Epidermal melanocyte (primary cell): ENCODE data around the gene FGD3.

Experiments
- DNase-seq: peaks from one replicate; pipeline ENCODE4 v3.0.0; 2011; ENCODE audit warnings: low spot score; ENCODE audit not compliant: insufficient read length

FGD3 gene

GRCh38 chr9:93050231-93050630 is 102.9 kb downstream of the FGD3 start:
- DNase-seq: no peak

- no peak for DNase-seq
Measured at GRCh38 chr9:93051680-93052089, 104.4 kb downstream of the FGD3 start.

GRCh38 chr9:93052791-93053540 is 105.6 kb downstream of the FGD3 start:
- no peak for DNase-seq

- DNase-seq: no peak
Measured at GRCh38 chr9:93053781-93054331, 106.5 kb downstream of the FGD3 start.

GRCh38 chr9:93054758-93055704 is 107.7 kb downstream of the FGD3 start:
- DNase-seq: no peak

- DNase-seq: no peak
Measured at GRCh38 chr9:93057042-93057702, 109.8 kb downstream of the FGD3 start.

GRCh38 chr9:93057703-93058354 is 110.5 kb downstream of the FGD3 start:
- no peak for DNase-seq

GRCh38 chr9:93058355-93059010 is 111.2 kb downstream of the FGD3 start, which contains the start of gene SUSD3:
TSS of gene SUSD3 (plus strand) at chr9:93058701. CDS start at chr9:93058743, 42 bp downstream.
- no peak for DNase-seq

- DNase-seq: no peak
Measured at GRCh38 chr9:93059011-93059714, 111.8 kb downstream of the FGD3 start.

GRCh38 chr9:93059715-93060578 is 112.6 kb downstream of the FGD3 start:
- DNase-seq: no peak

- DNase-seq: no peak
Measured at GRCh38 chr9:93060746-93061259, 113.5 kb downstream of the FGD3 start.

GRCh38 chr9:93061260-93061751 is 114.0 kb downstream of the FGD3 start:
- no peak for DNase-seq

- DNase-seq: no peak
Measured at GRCh38 chr9:93061791-93062763, 114.8 kb downstream of the FGD3 start.

- no peak for DNase-seq
Measured at GRCh38 chr9:93064392-93065134, 117.2 kb downstream of the FGD3 start.

- no peak for DNase-seq
Measured at GRCh38 chr9:93065135-93065720, 117.9 kb downstream of the FGD3 start.

- no peak for DNase-seq
Measured at GRCh38 chr9:93066978-93067603, 119.8 kb downstream of the FGD3 start.
